HG03378 (cell line): ENCODE measurements around the gene ATF4.
"Not testable (repeated sequence)": the region's sequence is repeated elsewhere in the genome, so short reads cannot be mapped to it uniquely, and the experiment has no call there.

Experiments used
- ATAC-seq: cut with Tn5 transposase; IDR thresholded peaks from one replicate; pipeline ENCODE4 v1.9.1; 2021; ENCODE audit warnings: mild to moderate bottlenecking, moderate library complexity; ENCODE audit not compliant: unreplicated experiment

Gene ATF4

GRCh38 chr22:39489094-39490068 is 31.0 kb upstream of the ATF4 start:
- no peak for ATAC-seq

- peak; percentile 77 for ATAC-seq
Measured at GRCh38 chr22:39490135-39490798, 30.1 kb upstream of the ATF4 start.

- ATAC-seq: no peak
Measured at GRCh38 chr22:39490966-39491680, 29.2 kb upstream of the ATF4 start.

- no peak for ATAC-seq
Measured at GRCh38 chr22:39491696-39492095, 28.7 kb upstream of the ATF4 start.

- no peak for ATAC-seq
Measured at GRCh38 chr22:39492186-39492585, 28.2 kb upstream of the ATF4 start.

GRCh38 chr22:39493759-39494158 is 26.6 kb upstream of the ATF4 start:
- no peak for ATAC-seq

- ATAC-seq: no peak
Measured at GRCh38 chr22:39494471-39495120, 25.8 kb upstream of the ATF4 start.

GRCh38 chr22:39496131-39496838 is 24.1 kb upstream of the ATF4 start:
- ATAC-seq: no peak

- no peak for ATAC-seq
Measured at GRCh38 chr22:39497429-39497828, 22.9 kb upstream of the ATF4 start.

- ATAC-seq: no peak
Measured at GRCh38 chr22:39498368-39498767, 22.0 kb upstream of the ATF4 start.

GRCh38 chr22:39498802-39499201 is 21.6 kb upstream of the ATF4 start:
- ATAC-seq: no peak

- ATAC-seq: no peak
Measured at GRCh38 chr22:39500101-39500500, 20.3 kb upstream of the ATF4 start.

- no peak for ATAC-seq
Measured at GRCh38 chr22:39501644-39502108, 18.7 kb upstream of the ATF4 start.

GRCh38 chr22:39502109-39502788 is 18.1 kb upstream of the ATF4 start, which contains the start of gene MIEF1:
MIEF1 (plus strand) TSS chr22:39502290; CDS start chr22:39511295, 9,005 bp downstream.
- peak; percentile 76 for ATAC-seq

- ATAC-seq: no peak
Measured at GRCh38 chr22:39502789-39503409, 17.5 kb upstream of the ATF4 start.

GRCh38 chr22:39503630-39504029 is 16.7 kb upstream of the ATF4 start:
- no peak for ATAC-seq

- no peak for ATAC-seq
Measured at GRCh38 chr22:39504071-39504470, 16.3 kb upstream of the ATF4 start.

GRCh38 chr22:39507021-39507420 is 13.3 kb upstream of the ATF4 start:
- ATAC-seq: not testable (repeated sequence)

GRCh38 chr22:39508393-39508792 is 12.0 kb upstream of the ATF4 start:
- no peak for ATAC-seq
